Brain microvascular endothelial cell (primary cell): ENCODE data around the gene KCTD19.

Experiments used
- DNase-seq: peaks from one replicate; pipeline ENCODE4 v3.0.0-alpha.2; 2020
- H3K27ac ChIP-seq: fragments of 250-450 bp; sonication (Bioruptor Pico); 2 replicates; pipeline ENCODE4 v1.5.1; 2020; ENCODE audit warnings: mild to moderate bottlenecking, moderate library complexity
- H3K27me3 ChIP-seq: fragments of 250-450 bp; sonication (Bioruptor Pico); replicated peaks from 2 replicates; pipeline ENCODE4 v1.5.1; 2020; ENCODE audit warnings: mild to moderate bottlenecking
- H3K36me3 ChIP-seq: fragments of 250-450 bp; sonication (Bioruptor Pico); replicated peaks from 2 replicates; pipeline ENCODE4 v1.5.1; 2020; ENCODE audit warnings: mild to moderate bottlenecking
- H3K4me3 ChIP-seq: 2 replicates; pipeline ENCODE4 v1.5.1; 2011; ENCODE audit warnings: low read depth, mild to moderate bottlenecking, control low read depth, low read length, moderate library complexity
- CTCF ChIP-seq: IDR thresholded peaks from 2 replicates; pipeline ENCODE4 v1.5.1; 2011; ENCODE audit warnings: low read depth, mild to moderate bottlenecking, moderate library complexity, low read length, control low read depth, inconsistent platforms; ENCODE audit errors: missing control alignments
- in situ Hi-C: cut with HindIII; loops from 2 replicates; pipeline ENCODE4 v1.10.0; 2017; ENCODE audit warnings: low sequenced_read_pairs, low pct_ligation_motif_present

Gene KCTD19

GRCh38 chr16:67256701-67257230 lies 69.8 kb downstream of the KCTD19 start:
- no peak for TF ChIP-seq CTCF
- H3K27me3 ChIP-seq = no peaks in the 10 kb centered on the region
- H3K36me3 ChIP-seq = no peaks in the 10 kb centered on the region
- H3K4me3 ChIP-seq = no peak overlapping the region
- no peak for DNase-seq
- no peak overlapping the region for H3K27ac ChIP-seq
- in situ Hi-C loops = no loop called here

- no peak for DNase-seq
- Histone ChIP-seq H3K27ac (no peak overlapping the region), H3K4me3 (no peak overlapping the region), H3K36me3 (no peaks in the 10 kb centered on the region), H3K27me3 (no peaks in the 10 kb centered on the region)
- in situ Hi-C loops = no loop called here
- TF ChIP-seq CTCF = no peak
Measured at GRCh38 chr16:67255553-67256221, 70.9 kb downstream of the KCTD19 start.

GRCh38 chr16:67254801-67255552 lies 71.6 kb downstream of the KCTD19 start:
- Histone ChIP-seq H3K36me3 (no peaks in the 10 kb centered on the region), H3K27ac (no peak overlapping the region), H3K27me3 (no peaks in the 10 kb centered on the region), H3K4me3 (no peak overlapping the region)
- DNase-seq = no peak
- no peak for TF ChIP-seq CTCF
- in situ Hi-C loops = no loop called here

- no peaks in the 10 kb centered on the region for H3K27me3 ChIP-seq
- TF ChIP-seq CTCF = no peak
- in situ Hi-C loops = no loop called here
- DNase-seq = no peak
- H3K36me3 ChIP-seq = no peaks in the 10 kb centered on the region
- no peak overlapping the region for H3K27ac ChIP-seq
- H3K4me3 ChIP-seq = no peak overlapping the region
Measured at GRCh38 chr16:67252609-67253497, 73.7 kb downstream of the KCTD19 start.

- in situ Hi-C loops = no loop called here
- no peaks in the 10 kb centered on the region for H3K36me3 ChIP-seq
- H3K4me3 ChIP-seq = no peak overlapping the region
- DNase-seq = no peak
- no peak overlapping the region for H3K27ac ChIP-seq
- H3K27me3 ChIP-seq = no peaks in the 10 kb centered on the region
- TF ChIP-seq CTCF = no peak
Measured at GRCh38 chr16:67250045-67250327, 76.6 kb downstream of the KCTD19 start.
